Measurements from ENCODE around the gene RTKN2.

GRCh38 chr10:62266147-62266546, 2.5 kb downstream of the RTKN2 start:
- TF ChIP-seq CTCF (conservative IDR thresholded peaks at IDR 0.05; ENCODE audit: low read depth, low read length): no peak
- TF ChIP-seq CEBPB (IDR thresholded peaks at IDR 0.05; ENCODE audit: low read depth, low read length): no peak

Measured in IMR-90 (cell line).